ENCODE measurements around the gene GMDS. TPM values are rescaled to one million over a fixed set of nuclear protein-coding genes. Genes with fewer than 3 reads are reported as not detected.

Gene GMDS
- total and polyA plus RNA-seq, 9 donors: 6.6 to 20.6 (median 11.0) TPM

DNA sequence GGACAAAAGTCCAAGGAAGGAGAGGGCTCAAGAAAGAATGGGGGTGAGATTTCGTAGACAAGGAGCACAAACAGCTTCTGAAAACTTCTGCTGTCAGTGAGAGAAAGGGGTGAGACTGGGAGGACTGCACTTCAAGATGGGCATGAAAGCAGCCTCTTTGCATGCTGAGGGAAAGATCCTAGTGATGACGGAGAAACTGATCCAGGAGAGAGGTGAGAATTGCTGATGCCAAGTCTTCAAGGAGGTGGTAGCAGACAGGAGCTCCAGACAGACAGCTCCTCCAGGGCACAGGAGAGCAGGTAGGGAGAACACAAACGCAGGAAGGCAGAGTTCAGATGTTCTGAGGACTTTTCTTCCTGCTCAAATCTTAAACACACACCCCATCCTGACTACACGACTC, 303.9 kb downstream of the GMDS start:
- Histone ChIP-seq H3K27me3 (no peaks in the 10 kb centered on the region), H3K27ac (no peak overlapping the region), H3K36me3 (no peaks in the 10 kb centered on the region), H3K4me1 (ENCODE audit: insufficient read depth) (no peaks in the 10 kb centered on the region), H3K9me3 (no peaks in the 10 kb centered on the region), H3K4me3 (no peak overlapping the region)
- TF ChIP-seq POLR2A (IDR thresholded peaks at IDR 0.05) (no peak), CTCF (IDR thresholded peaks at IDR 0.05) (no peak)
- DNase-seq: no peak
- intact Hi-C loops (cut with DNase I): no loop called here
- WGBS, 3 donors: 85 to 95% (median 89%) methylated on average over 4 of the region's 4 CpGs

DNA sequence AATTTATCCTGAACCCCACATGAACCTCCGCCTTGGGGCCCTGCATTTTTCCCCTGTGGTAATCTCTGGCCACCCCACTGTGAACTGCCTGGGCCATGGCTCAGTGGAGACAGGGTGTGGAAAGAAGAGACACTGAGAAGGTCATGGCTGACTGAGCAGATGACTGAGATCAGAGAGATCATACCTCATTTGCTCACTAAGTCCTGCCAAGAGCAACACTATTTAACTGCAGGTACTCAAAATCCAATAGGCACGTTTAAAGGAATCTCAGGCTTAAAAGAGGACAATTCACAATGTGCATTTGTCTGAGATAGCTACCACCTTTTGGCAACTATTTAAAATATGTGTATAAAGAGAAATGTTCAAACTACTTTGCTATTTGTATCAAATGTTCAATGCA, 305.0 kb downstream of the GMDS start:
- Histone ChIP-seq H3K4me3 (no peak overlapping the region), H3K9me3 (no peaks in the 10 kb centered on the region), H3K27me3 (no peaks in the 10 kb centered on the region), H3K27ac (no peak overlapping the region), H3K36me3 (no peaks in the 10 kb centered on the region), H3K4me1 (ENCODE audit: insufficient read depth) (no peaks in the 10 kb centered on the region)
- TF ChIP-seq EP300 (IDR thresholded peaks at IDR 0.05) (no peak), CTCF (IDR thresholded peaks at IDR 0.05) (no peak), POLR2A (IDR thresholded peaks at IDR 0.05) (no peak)
- intact Hi-C loops (cut with DNase I): no loop called here
- no peak for DNase-seq
- WGBS, 3 donors: 83 to 88% (median 88%) methylated on average over 2 of the region's 2 CpGs

GRCh38 chr6:1933292-1933691, 312.1 kb downstream of the GMDS start:
- no peaks in the 10 kb centered on the region for H3K36me3 ChIP-seq
- TF ChIP-seq POLR2A (IDR thresholded peaks at IDR 0.05) (no peak), EP300 (IDR thresholded peaks at IDR 0.05) (no peak), CTCF (IDR thresholded peaks at IDR 0.05) (no peak)
- no peak overlapping the region for H3K27ac ChIP-seq
- intact Hi-C loops (cut with DNase I): no loop called here
- DNase-seq: no peak
- no peaks in the 10 kb centered on the region for H3K9me3 ChIP-seq
- H3K4me1 ChIP-seq (ENCODE audit: insufficient read depth): no peaks in the 10 kb centered on the region
- H3K4me3 ChIP-seq: no peak overlapping the region
- H3K27me3 ChIP-seq: no peaks in the 10 kb centered on the region
- 97 to 98% (median 98%) methylated on average over 4 of the region's 4 CpGs for WGBS, 3 donors

DNA sequence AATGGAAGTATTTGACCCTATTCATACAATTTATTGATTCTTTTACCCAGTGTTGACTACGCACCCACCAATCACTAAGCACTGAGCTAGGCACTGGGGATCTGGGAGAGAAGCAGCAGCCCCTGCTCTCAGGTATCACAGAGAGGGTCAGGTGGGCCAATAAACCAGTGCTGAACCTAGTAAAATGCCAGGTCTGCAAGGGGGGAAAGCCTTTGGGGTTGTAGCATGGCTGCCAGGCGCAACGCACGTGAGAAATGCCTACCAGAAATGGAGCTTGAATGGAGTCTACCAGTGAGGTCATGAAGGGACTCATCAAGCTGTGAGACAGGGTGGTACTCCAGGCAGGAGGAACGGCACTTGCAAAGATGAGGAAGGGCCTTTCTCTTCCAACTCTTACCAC, 313.6 kb downstream of the GMDS start:
- no peak for DNase-seq
- TF ChIP-seq POLR2A (IDR thresholded peaks at IDR 0.05) (no peak), CTCF (IDR thresholded peaks at IDR 0.05) (no peak), EP300 (IDR thresholded peaks at IDR 0.05) (no peak)
- intact Hi-C loops (cut with DNase I): no loop called here
- Histone ChIP-seq H3K27me3 (no peaks in the 10 kb centered on the region), H3K4me3 (no peak overlapping the region), H3K27ac (no peak overlapping the region), H3K36me3 (no peaks in the 10 kb centered on the region), H3K4me1 (ENCODE audit: insufficient read depth) (no peaks in the 10 kb centered on the region), H3K9me3 (no peaks in the 10 kb centered on the region)
- 97 to 99% (median 98%) methylated on average over 5 of the region's 5 CpGs for WGBS, 3 donors

DNA sequence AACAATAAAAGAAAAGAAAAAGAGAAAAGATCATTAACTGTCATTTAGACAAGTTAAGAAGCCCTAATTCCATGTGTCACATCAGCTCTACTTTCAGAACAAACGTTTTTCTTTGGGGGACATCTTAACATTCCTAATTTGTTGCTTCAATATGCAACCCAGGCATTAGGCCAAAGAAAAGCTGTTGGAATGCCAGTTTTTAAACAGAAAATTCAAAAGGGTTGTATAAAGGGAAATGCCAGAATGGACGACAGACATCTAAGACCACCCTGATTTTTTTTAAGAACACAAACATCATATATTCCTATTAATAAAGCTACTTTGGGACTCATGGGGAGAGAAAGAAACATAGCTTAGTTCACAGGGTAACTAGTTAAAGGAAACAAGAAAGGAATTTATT, 315.0 kb downstream of the GMDS start:
- H3K36me3 ChIP-seq: no peaks in the 10 kb centered on the region
- TF ChIP-seq CTCF (IDR thresholded peaks at IDR 0.05) (no peak), EP300 (IDR thresholded peaks at IDR 0.05) (no peak), POLR2A (IDR thresholded peaks at IDR 0.05) (no peak)
- no peaks in the 10 kb centered on the region for H3K4me1 ChIP-seq (ENCODE audit: insufficient read depth)
- H3K27me3 ChIP-seq: no peaks in the 10 kb centered on the region
- 5 to 8% (median 5%) methylated on average over 2 of the region's 2 CpGs for WGBS, 3 donors
- DNase-seq: no peak
- no peak overlapping the region for H3K27ac ChIP-seq
- no peaks in the 10 kb centered on the region for H3K9me3 ChIP-seq
- H3K4me3 ChIP-seq: no peak overlapping the region
- intact Hi-C loops (cut with DNase I): no loop called here

Measured in ovary (tissue), 9 donors.